AG09309 (cell line): Measurements from ENCODE around the gene CFAP54.

ENCODE experiments used
- DNase-seq: peaks from one replicate; pipeline ENCODE4 v3.0.0-alpha.2; 2010; ENCODE audit warnings: low read depth
- H3K4me3 ChIP-seq: 2 replicates; pipeline ENCODE4 v1.5.1; 2011; ENCODE audit warnings: mild to moderate bottlenecking, low read depth, low read length, moderate library complexity; ENCODE audit not compliant: control insufficient read depth
- TF ChIP-seq, protein P1 (sequence below): IDR thresholded peaks from 2 replicates; pipeline ENCODE4 v1.5.1; 2011; ENCODE audit warnings: mild to moderate bottlenecking, low read depth, low read length, inconsistent platforms; ENCODE audit not compliant: insufficient read depth, control insufficient read depth; ENCODE audit errors: missing control alignments

Gene CFAP54

GRCh38 chr12:96822641-96823040 is 333.3 kb downstream of the CFAP54 start:
- DNase-seq, result no peak
- TF ChIP-seq, protein P1, sequence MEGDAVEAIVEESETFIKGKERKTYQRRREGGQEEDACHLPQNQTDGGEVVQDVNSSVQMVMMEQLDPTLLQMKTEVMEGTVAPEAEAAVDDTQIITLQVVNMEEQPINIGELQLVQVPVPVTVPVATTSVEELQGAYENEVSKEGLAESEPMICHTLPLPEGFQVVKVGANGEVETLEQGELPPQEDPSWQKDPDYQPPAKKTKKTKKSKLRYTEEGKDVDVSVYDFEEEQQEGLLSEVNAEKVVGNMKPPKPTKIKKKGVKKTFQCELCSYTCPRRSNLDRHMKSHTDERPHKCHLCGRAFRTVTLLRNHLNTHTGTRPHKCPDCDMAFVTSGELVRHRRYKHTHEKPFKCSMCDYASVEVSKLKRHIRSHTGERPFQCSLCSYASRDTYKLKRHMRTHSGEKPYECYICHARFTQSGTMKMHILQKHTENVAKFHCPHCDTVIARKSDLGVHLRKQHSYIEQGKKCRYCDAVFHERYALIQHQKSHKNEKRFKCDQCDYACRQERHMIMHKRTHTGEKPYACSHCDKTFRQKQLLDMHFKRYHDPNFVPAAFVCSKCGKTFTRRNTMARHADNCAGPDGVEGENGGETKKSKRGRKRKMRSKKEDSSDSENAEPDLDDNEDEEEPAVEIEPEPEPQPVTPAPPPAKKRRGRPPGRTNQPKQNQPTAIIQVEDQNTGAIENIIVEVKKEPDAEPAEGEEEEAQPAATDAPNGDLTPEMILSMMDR, result no peak
- no peak overlapping the region for H3K4me3 ChIP-seq

- TF ChIP-seq, protein P1, result no peak
- H3K4me3 ChIP-seq, result no peak overlapping the region
- DNase-seq, result no peak
These were observed 334.9 kb downstream of the CFAP54 start for GRCh38 chr12:96824074-96824837.

DNA sequence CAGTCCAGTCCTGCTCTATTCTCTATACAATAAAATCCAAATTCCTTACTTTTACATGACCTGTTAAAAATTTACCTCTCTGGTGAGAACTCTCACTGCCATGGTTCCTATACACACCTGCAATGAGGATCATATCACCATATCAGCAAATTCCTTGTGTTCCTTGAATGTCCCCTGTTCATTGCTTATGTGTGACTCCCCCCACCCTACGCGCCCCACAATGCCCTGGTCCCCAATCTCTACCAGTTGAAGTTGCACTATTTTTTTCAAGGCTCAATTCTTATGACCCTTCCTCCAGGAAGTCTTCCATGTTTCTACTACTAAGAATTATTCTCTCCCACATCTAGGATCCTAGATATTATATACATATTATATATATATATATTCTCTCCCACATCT is 335.5 kb downstream of the CFAP54 start:
- H3K4me3 ChIP-seq, result no peak overlapping the region
- no peak for DNase-seq
- TF ChIP-seq, protein P1, result no peak

GRCh38 chr12:96828169-96828789 is 338.9 kb downstream of the CFAP54 start:
- H3K4me3 ChIP-seq, result no peak overlapping the region
- DNase-seq, result no peak
- TF ChIP-seq, protein P1, result no peak

DNA sequence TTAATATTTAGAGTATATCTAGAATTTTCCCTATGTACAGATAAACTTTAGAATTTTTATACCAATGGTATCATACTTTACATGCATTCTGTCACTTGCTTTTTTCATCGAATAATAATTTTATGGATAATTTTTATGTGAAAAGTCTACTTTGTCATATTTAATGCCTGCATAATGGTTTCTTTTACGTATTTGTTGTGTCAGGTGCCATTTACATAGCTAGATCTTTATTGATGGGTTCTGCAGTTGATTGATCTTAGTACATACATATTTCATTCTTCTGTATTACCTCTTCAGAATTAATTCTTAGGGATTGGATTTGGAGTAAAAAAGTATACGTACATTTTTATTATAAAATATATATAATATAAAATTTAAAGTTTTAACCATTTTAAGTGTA is 340.0 kb downstream of the CFAP54 start:
- no peak overlapping the region for H3K4me3 ChIP-seq
- TF ChIP-seq, protein P1, result no peak
- no peak for DNase-seq

GRCh38 chr12:96831346-96831745 is 342.0 kb downstream of the CFAP54 start:
- TF ChIP-seq, protein P1, result no peak
- DNase-seq, result no peak
- H3K4me3 ChIP-seq, result no peak overlapping the region

- H3K4me3 ChIP-seq, result no peak overlapping the region
- TF ChIP-seq, protein P1, result no peak
- no peak for DNase-seq
These were observed 356.9 kb downstream of the CFAP54 start for GRCh38 chr12:96846293-96846692.
